Measurements from ENCODE around the gene ZFAND5. TPM values are rescaled to one million over a fixed set of nuclear protein-coding genes. Genes with fewer than 3 reads are reported as not detected.

ZFAND5 gene
- total RNA-seq, 1 donor from 2014 or later: 183 TPM

DNA sequence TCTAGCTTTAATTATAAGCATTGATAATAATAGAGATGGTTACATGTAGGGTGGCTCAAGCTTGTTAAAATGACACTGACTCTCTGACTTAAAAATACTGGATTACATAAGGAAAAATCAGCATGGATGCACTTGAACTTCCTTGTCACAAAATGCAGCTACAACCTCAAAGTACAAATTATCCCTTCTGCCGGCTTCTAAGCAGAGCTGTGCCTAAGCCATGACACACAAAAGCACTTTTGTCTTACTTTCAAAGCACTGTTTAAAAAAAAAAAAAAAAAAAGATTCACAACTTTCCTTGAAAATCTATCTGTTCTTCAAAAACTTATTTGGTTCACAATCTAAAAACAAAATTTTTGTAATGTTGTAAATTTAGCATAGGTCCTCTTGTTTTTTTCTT, 36.4 kb upstream of the ZFAND5 start:
- Histone ChIP-seq H3K9me3 (replicated peaks) (no peaks in the 10 kb centered on the region), H3K27me3 (ENCODE audit: low read depth) (no peaks in the 10 kb centered on the region), H3K4me1 (no peaks in the 10 kb centered on the region), H3K27ac (replicated peaks) (no peak overlapping the region), H3K4me3 (no peak overlapping the region), H3K36me3 (no peaks in the 10 kb centered on the region)
- no peak for DNase-seq
- TF ChIP-seq, protein P1, sequence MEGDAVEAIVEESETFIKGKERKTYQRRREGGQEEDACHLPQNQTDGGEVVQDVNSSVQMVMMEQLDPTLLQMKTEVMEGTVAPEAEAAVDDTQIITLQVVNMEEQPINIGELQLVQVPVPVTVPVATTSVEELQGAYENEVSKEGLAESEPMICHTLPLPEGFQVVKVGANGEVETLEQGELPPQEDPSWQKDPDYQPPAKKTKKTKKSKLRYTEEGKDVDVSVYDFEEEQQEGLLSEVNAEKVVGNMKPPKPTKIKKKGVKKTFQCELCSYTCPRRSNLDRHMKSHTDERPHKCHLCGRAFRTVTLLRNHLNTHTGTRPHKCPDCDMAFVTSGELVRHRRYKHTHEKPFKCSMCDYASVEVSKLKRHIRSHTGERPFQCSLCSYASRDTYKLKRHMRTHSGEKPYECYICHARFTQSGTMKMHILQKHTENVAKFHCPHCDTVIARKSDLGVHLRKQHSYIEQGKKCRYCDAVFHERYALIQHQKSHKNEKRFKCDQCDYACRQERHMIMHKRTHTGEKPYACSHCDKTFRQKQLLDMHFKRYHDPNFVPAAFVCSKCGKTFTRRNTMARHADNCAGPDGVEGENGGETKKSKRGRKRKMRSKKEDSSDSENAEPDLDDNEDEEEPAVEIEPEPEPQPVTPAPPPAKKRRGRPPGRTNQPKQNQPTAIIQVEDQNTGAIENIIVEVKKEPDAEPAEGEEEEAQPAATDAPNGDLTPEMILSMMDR (IDR thresholded peaks at IDR 0.05; ENCODE audit: borderline replicate concordance): no peak
- intact Hi-C loops (cut with micrococcal nuclease): no loop called here

DNA sequence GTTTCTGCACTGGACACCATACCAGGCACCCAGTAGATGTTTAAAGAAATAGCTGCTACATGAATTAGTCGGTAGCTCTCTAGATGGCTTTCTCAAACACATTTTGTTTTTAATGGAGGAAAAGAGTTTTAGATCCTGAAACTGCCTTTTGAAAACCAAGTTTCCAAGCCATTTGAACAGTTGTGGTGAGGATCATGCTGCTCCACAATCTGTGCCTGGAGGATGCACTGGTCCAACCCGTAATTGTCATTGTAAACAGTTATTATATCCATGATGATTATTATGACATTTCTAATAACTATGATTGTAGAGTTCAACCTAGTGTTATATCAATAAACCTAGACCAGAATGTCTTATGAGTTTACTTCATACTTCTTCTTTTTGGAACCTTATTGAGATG, 35.9 kb upstream of the ZFAND5 start:
- H3K4me1 ChIP-seq: no peaks in the 10 kb centered on the region
- no peak overlapping the region for H3K27ac ChIP-seq (replicated peaks)
- no peaks in the 10 kb centered on the region for H3K36me3 ChIP-seq
- TF ChIP-seq, protein P1 (IDR thresholded peaks at IDR 0.05; ENCODE audit: borderline replicate concordance): no peak
- no peak overlapping the region for H3K4me3 ChIP-seq
- intact Hi-C loops (cut with micrococcal nuclease): no loop called here
- no peak for DNase-seq
- H3K9me3 ChIP-seq (replicated peaks): no peaks in the 10 kb centered on the region
- H3K27me3 ChIP-seq (ENCODE audit: low read depth): no peaks in the 10 kb centered on the region

DNA sequence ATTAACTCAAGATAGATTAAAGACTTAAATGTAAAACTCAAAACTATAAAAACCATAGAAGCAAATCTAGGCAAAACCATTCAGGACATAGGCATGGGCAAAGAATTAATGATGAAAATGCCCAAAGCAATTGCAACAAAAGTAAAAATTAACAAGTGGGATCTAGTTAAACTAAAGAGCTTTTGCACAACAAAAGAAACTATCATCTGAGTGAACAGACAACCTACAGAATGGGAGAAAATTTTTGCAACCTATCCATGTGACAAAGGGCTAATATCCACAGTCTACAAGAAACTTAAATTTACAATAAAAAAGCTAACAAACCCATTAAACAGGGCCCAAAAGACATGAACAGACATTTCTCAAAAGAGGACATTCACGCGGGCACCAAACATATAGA, 34.4 kb upstream of the ZFAND5 start:
- H3K27ac ChIP-seq (replicated peaks): no peak overlapping the region
- no peaks in the 10 kb centered on the region for H3K36me3 ChIP-seq
- no peaks in the 10 kb centered on the region for H3K27me3 ChIP-seq (ENCODE audit: low read depth)
- no peaks in the 10 kb centered on the region for H3K4me1 ChIP-seq
- no peak for DNase-seq
- intact Hi-C loops (cut with micrococcal nuclease): no loop called here
- TF ChIP-seq, protein P1 (IDR thresholded peaks at IDR 0.05; ENCODE audit: borderline replicate concordance): no peak
- no peaks in the 10 kb centered on the region for H3K9me3 ChIP-seq (replicated peaks)
- no peak overlapping the region for H3K4me3 ChIP-seq

DNA sequence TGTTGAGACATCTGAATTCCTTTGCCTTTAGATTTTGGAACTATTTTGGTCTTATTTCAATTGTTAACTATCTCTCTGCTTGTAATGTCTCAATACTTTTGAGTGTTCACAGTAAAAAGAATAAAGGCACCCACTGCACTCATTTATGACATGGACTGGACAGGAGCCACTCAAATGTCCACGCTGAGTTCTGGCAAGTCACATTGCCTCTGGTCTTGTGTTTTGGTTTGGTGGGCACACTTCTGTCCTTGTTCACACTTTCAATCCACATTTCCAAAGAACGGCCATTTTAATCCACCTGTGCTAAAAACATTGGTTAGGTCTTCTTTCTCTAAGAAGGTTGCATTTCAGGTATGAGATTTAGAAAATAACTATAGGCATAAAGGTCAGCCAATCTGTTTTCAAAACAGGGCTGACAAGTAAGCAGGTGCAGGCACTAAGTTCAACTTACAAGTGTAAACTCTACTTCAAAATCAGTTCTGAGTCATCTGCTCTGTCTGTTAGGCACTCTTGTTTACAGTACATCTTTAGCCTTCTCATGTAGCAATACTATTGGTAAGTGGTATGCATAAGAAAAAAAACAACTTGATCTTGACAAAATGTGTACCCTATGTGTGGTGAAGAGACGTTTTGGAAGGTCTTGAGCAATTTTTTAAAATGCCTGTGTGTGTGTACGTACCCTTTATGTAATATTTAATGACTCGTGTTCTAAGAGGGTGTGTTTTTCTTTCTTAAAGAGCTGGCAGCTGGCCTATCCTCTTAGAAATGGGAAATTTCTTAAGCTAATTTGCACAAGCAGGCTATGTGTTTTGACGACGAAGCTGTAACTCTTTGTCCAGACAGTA, 31.5 kb upstream of the ZFAND5 start:
- Histone ChIP-seq H3K4me3 (no peak overlapping the region), H3K36me3 (no peaks in the 10 kb centered on the region), H3K4me1 (no peaks in the 10 kb centered on the region), H3K27me3 (ENCODE audit: low read depth) (no peaks in the 10 kb centered on the region), H3K27ac (replicated peaks) (no peak overlapping the region), H3K9me3 (replicated peaks) (no peaks in the 10 kb centered on the region)
- intact Hi-C loops (cut with micrococcal nuclease): no loop called here
- TF ChIP-seq, protein P1 (IDR thresholded peaks at IDR 0.05; ENCODE audit: borderline replicate concordance): no peak
- no peak for DNase-seq

DNA sequence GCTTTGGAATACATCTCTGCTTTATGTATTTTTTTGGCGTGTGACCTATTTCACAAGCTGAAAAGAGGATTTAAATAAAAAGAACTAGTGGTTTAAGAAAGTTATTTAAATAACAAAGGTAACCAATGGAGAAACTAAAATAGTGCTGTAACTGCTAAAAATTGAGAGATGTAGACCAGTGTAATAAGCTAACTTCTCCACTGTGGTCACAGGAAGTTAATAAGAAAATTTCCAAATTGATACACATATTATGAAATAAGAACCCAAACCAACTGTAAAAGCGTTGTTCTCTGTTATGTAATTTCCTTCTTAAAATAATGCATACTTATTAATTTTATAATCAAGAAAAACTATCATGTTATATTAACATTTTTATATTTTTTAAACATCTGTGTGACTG, 29.1 kb upstream of the ZFAND5 start:
- intact Hi-C loops (cut with micrococcal nuclease): no loop called here
- no peaks in the 10 kb centered on the region for H3K4me1 ChIP-seq

More for the DNA sequence above, 29.1 kb upstream of the ZFAND5 start:
- no peaks in the 10 kb centered on the region for H3K9me3 ChIP-seq (replicated peaks)
- H3K27ac ChIP-seq (replicated peaks): no peak overlapping the region
- H3K36me3 ChIP-seq: no peaks in the 10 kb centered on the region
- no peaks in the 10 kb centered on the region for H3K27me3 ChIP-seq (ENCODE audit: low read depth)
- TF ChIP-seq, protein P1 (IDR thresholded peaks at IDR 0.05; ENCODE audit: borderline replicate concordance): no peak
- DNase-seq: no peak
- no peak overlapping the region for H3K4me3 ChIP-seq

Data from left ventricle myocardium inferior (tissue), 1 donor.